Gastroesophageal sphincter (tissue), 4 donors: ENCODE measurements around the gene CMSS1. TPM values are rescaled to one million over a fixed set of nuclear protein-coding genes. Genes with fewer than 3 reads are reported as not detected.

Experiments
- ATAC-seq: fragments of 150-250 bp; one replicate; pipeline ENCODE4 v1.9.1; 2016; ENCODE audit warnings: mild to moderate bottlenecking, moderate library complexity
- H3K27ac ChIP-seq, 4 donors: fragments of 200-600 bp; sonication (generic) in 3 of 4; 1 replicate in 3 of 4; 2 replicates in 1 of 4; pipeline ENCODE4 v1.5.1; 2016 to 2019
- H3K27me3 ChIP-seq: fragments of 200-600 bp; sonication (generic); one replicate; pipeline ENCODE4 v1.5.1; 2019
- H3K36me3 ChIP-seq, 2 donors: fragments of 200-600 bp; sonication (generic); one replicate each; pipeline ENCODE4 v1.5.1; 2019; ENCODE audit warnings: control low read depth in 1 of 2
- H3K4me1 ChIP-seq, 3 donors: fragments of 200-600 bp; sonication (generic); 1 replicate in 2 of 3; 2 replicates in 1 of 3; pipeline ENCODE4 v1.5.1; 2016 to 2019; ENCODE audit warnings: control low read depth in 2 of 3
- H3K4me3 ChIP-seq, 2 donors: fragments of 200-600 bp; sonication (generic); one replicate each; pipeline ENCODE4 v1.5.1; 2019; ENCODE audit warnings: mild to moderate bottlenecking in 1 of 2, moderate library complexity in 1 of 2
- H3K9me3 ChIP-seq, 3 donors: fragments of 200-600 bp; sonication (generic); one replicate each; pipeline ENCODE4 v1.5.1; 2017 to 2019; ENCODE audit warnings: control low read depth in 2 of 3
- EP300 ChIP-seq: sonication (generic); formaldehyde crosslinking; IDR thresholded peaks from one replicate; pipeline ENCODE4 v1.6.1; 2017; ENCODE audit warnings: antibody characterized with exemption, mild to moderate bottlenecking
- POLR2A ChIP-seq, 2 donors: fragments of 450-650 bp; IDR thresholded peaks; one replicate each; pipeline ENCODE4 v1.6.1; 2017; ENCODE audit warnings: antibody characterized with exemption in 2 of 2, mild to moderate bottlenecking in 2 of 2, moderate library complexity in 1 of 2
- POLR2AphosphoS5 ChIP-seq: sonication (generic); formaldehyde crosslinking; IDR thresholded peaks from one replicate; pipeline ENCODE4 v1.6.1; 2017; ENCODE audit warnings: antibody characterized with exemption
- WGBS, 2 donors: methylation state at CpG; one replicate each; pipeline ENCODE4 v1.1.5; 2018; ENCODE audit warnings: low coverage in 1 of 2; 5-methylcytosine and 5-hydroxymethylcytosine counted together
- total RNA-seq, 4 donors: library from RNA; depleted of rRNA; stranded (reverse); fragments of >200 nt; gene quantifications; one replicate each; pipeline ENCODE4 v1.1.0, GENCODE V29; 2016
- TF ChIP-seq, protein P1 (sequence below), 4 experiments: fragments of 200-600 bp in 2 of 4; fragments of 450-650 bp in 2 of 4; sonication (generic) in 1 of 4; IDR thresholded peaks; one replicate each; pipeline ENCODE4 v1.5.1; 2017 to 2019; ENCODE audit warnings: antibody characterized with exemption in 4 of 4, mild to moderate bottlenecking in 2 of 4, moderate library complexity in 2 of 4

Gene CMSS1
- total RNA-seq, 4 donors from 2014 or later, result 15.2 to 20.8 (median 16.6) TPM

DNA sequence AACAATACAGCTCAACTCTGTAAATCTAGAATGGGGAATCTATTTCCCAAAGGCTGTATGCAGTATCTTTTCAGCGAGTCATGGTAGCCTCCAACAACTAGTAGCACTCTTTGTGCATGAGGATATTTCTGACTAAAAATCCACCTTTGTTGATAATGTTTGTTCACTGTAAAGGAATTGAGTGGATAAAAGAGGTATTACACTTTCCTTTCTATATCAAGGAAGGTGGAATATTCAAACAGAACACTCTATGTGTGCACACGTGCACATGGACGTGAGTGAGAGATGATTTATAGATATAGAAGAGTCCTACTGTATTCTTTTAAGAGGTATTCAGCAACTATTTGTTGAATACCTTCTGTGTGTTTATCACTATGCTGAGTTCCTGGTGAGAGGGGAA is 68.2 kb downstream of the CMSS1 start:
- Histone ChIP-seq H3K4me3 (no peak overlapping the region), H3K27ac (no peak overlapping the region), H3K36me3 (no peaks in the 10 kb centered on the region), H3K27me3 (no peaks in the 10 kb centered on the region), H3K4me1 (peaks cover 6 to 30% (median 6%) of the 10 kb centered on the region in 3 donors), H3K9me3 (peaks cover 0 to 4% (median 0%) of the 10 kb centered on the region in 3 donors)
- TF ChIP-seq EP300, result no peak
- TF ChIP-seq, protein P1, sequence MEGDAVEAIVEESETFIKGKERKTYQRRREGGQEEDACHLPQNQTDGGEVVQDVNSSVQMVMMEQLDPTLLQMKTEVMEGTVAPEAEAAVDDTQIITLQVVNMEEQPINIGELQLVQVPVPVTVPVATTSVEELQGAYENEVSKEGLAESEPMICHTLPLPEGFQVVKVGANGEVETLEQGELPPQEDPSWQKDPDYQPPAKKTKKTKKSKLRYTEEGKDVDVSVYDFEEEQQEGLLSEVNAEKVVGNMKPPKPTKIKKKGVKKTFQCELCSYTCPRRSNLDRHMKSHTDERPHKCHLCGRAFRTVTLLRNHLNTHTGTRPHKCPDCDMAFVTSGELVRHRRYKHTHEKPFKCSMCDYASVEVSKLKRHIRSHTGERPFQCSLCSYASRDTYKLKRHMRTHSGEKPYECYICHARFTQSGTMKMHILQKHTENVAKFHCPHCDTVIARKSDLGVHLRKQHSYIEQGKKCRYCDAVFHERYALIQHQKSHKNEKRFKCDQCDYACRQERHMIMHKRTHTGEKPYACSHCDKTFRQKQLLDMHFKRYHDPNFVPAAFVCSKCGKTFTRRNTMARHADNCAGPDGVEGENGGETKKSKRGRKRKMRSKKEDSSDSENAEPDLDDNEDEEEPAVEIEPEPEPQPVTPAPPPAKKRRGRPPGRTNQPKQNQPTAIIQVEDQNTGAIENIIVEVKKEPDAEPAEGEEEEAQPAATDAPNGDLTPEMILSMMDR (IDR thresholded peaks at IDR 0.05), result peak in 1 of 4 experiments; percentile 4
- no peak for ATAC-seq
- 89 to 97% methylated on average over 3 of the region's 3 CpGs for WGBS, 2 donors

DNA sequence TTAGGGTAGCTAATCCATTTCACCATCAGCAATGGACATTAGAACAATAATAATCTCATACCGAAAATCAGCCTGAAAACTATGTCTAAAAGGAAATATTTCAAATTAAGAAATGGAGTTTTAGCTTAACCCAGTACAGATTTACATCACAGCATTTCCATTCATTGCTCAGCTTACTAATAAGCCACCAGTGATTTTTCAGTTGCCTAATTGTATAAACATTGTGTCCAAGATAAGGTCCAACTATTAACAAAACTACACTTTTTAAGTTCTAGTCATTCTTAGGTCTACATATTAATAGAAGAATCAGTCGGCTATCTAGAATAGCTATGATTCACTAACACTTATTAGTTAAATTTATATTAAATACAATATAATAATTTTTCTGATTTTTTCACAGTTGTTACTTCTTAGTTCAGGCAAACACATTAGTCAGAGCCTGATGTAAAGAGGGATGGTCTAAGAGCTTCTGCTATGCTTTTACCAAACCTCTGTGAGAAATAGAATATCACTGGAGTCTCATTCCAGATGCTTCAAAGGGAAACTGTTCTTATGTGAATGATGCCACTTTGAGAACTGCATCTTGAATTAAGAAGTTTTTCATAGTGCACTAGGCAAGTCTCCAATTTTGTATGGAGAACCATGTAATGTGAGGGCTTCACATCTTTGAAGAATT is 74.1 kb downstream of the CMSS1 start:
- no peak overlapping the region for H3K4me3 ChIP-seq
- no peak for TF ChIP-seq EP300
- TF ChIP-seq, protein P1 (IDR thresholded peaks at IDR 0.05), result no peak
- no peaks in the 10 kb centered on the region for H3K4me1 ChIP-seq
- no peak overlapping the region for H3K27ac ChIP-seq
- peaks cover 0 to 4% (median 0%) of the 10 kb centered on the region in 3 donors for H3K9me3 ChIP-seq
- 67 to 86% methylated on average over 2 of the region's 2 CpGs for WGBS, 2 donors
- H3K27me3 ChIP-seq, result no peaks in the 10 kb centered on the region
- no peaks in the 10 kb centered on the region for H3K36me3 ChIP-seq
- no peak for ATAC-seq

- no peak overlapping the region for H3K27ac ChIP-seq
- H3K27me3 ChIP-seq, result no peaks in the 10 kb centered on the region
- H3K4me1 ChIP-seq, result no peaks in the 10 kb centered on the region
- H3K4me3 ChIP-seq, result no peak overlapping the region
- no peak for TF ChIP-seq EP300
- no peak for TF ChIP-seq POLR2AphosphoS5
- TF ChIP-seq, protein P1 (IDR thresholded peaks at IDR 0.05), result no peak
- no peak for TF ChIP-seq POLR2A (IDR thresholded peaks at IDR 0.05)
- peaks cover 0 to 4% (median 0%) of the 10 kb centered on the region in 3 donors for H3K9me3 ChIP-seq
- no peak for ATAC-seq
- H3K36me3 ChIP-seq, result no peaks in the 10 kb centered on the region
Observed at GRCh38 chr3:99892332-99892731, 74.7 kb downstream of the CMSS1 start.

DNA sequence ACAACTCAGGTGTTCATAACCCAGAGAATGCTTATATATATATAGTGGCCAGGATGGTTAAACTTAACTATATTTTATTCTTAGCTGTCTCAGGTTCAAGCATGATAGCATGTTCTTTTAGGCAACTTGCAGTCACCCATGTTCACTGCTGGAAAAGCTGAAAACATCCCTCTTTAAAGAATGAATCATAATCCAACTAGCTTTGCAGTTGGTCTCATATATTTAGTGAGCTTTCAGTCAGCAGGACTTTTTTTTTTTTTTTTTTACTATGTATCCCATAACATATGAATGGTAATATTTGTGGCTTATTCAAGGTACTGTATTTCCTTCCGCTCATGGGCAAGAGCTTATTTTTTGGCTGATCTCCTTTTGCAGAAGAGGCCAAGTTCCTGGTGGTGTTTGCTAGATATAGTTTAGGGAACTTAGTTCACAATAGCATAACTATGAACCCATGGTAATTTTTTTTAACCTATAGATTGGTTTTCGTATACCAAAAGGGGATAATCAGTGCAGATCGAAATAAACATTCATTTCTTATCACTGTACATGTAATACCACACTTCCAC is 77.6 kb downstream of the CMSS1 start:
- Histone ChIP-seq H3K4me1 (peaks cover 0 to 10% (median 0%) of the 10 kb centered on the region in 3 donors), H3K9me3 (peaks cover 0 to 3% (median 0%) of the 10 kb centered on the region in 3 donors), H3K27ac (no peak overlapping the region), H3K4me3 (no peak overlapping the region), H3K36me3 (no peaks in the 10 kb centered on the region), H3K27me3 (no peaks in the 10 kb centered on the region)
- ATAC-seq, result no peak
- 68 to 80% methylated on average over 2 to 3 of the region's 3 CpGs for WGBS, 2 donors
- TF ChIP-seq EP300 (no peak), POLR2AphosphoS5 (no peak), POLR2A (IDR thresholded peaks at IDR 0.05) (no peak)
- TF ChIP-seq, protein P1 (IDR thresholded peaks at IDR 0.05), result no peak
